ENCODE results near the gene CD300LB.
"Not testable (repeated sequence)": the region's sequence is repeated elsewhere in the genome, so short reads cannot be mapped to it uniquely, and the experiment has no call there.

The CD300LB gene

GRCh38 chr17:74531231-74531761 is at the start of gene CD300LB:
TSS of gene CD300LB (minus strand) at chr17:74531475. CDS start at chr17:74531350, 125 bp downstream.
- no peak for DNase-seq

DNA sequence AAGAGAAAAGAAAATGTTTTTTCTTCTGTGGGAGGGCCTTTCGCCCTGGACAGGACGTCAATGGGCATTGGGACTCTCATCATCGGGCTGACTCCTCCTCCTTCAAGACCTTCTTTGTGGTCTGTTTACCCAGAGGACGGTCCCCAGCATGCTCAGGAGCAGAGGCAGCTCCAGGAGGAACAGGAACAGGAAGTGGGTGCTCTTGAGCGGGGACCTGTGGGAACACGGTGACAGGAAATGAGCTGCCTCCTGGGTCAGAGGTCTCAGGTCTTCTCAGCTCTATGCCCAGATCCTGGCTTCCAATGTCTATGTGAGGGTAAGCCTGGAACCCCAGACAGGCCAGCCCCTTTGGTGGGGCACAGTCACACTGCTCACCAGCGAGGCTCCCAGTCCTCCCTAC is 48.6 kb upstream of the CD300LB start:
- no peak for DNase-seq

- no peak for DNase-seq
Measured at GRCh38 chr17:74578979-74579378, 47.7 kb upstream of the CD300LB start.

- DNase-seq, result no peak
Measured at GRCh38 chr17:74574489-74575142, 43.3 kb upstream of the CD300LB start.

DNA sequence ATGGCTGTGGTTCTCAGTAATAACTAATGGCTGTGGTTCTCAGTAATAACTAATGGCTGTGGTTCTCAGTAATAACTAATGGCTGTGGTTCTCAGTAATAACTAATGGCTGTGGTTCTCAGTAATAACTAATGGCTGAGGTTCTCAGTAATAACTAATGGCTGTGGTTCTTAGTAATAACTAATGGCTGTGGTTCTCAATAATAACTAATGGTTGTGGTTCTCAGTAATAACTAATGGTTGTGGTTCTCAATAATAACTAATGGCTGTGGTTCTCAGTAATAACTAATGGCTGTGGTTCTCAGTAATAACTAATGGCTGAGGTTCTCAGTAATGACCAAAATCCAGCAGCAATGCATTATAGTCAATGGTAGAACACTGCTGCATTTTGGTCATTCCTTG is 42.4 kb upstream of the CD300LB start:
- not testable (repeated sequence) for DNase-seq

- no peak for DNase-seq
Measured at GRCh38 chr17:74573169-74573568, 41.9 kb upstream of the CD300LB start.

GRCh38 chr17:74571621-74572270 is 40.5 kb upstream of the CD300LB start:
- DNase-seq, result no peak

DNA sequence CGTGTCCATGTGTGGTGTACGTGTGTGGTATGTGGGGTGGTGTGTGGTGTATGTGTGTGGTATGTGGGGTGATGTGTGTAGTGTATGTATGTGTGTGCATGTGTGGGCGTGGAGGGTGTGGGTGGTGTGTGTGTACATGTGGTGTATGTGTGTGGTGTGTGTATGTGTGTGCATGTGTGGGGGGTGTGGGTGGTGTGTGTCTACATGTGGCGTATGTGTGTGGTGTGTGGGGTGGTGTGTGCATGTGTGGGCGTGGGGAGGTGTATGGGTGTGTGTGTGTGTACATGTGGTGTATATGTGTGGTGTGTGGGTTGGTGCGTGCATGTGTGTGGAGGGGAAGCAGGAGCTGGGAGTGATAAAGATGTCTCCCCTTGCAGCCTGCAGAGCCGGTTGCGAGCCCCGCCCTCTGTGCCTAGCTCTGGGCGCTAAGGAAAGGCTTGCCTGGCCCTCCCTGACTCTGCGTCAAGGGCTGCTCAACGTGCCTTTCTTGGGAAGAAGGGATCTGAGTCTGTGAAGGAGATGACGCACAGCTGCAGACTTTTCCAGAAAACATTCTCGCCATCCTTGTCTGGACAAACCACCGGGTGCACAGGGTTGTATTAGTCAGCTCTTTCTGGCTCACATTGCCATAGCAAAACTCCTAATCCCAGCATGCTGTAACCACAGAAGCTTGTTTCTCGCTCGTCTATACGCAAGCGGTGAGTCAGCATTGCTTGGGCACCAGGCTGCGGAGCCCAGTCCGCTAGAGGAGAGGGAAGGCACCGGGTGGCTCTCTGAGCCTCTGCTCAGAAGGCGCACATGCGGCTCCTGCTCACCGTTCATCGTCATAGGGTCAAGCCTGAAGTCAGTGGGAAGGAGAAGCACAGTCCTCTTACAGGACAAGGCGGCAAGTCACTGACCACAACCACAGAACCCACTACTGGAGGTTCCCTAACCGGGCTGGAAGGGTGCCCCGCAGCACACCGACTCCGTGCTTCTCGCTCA is 38.0 kb upstream of the CD300LB start:
- DNase-seq, result no peak

DNA sequence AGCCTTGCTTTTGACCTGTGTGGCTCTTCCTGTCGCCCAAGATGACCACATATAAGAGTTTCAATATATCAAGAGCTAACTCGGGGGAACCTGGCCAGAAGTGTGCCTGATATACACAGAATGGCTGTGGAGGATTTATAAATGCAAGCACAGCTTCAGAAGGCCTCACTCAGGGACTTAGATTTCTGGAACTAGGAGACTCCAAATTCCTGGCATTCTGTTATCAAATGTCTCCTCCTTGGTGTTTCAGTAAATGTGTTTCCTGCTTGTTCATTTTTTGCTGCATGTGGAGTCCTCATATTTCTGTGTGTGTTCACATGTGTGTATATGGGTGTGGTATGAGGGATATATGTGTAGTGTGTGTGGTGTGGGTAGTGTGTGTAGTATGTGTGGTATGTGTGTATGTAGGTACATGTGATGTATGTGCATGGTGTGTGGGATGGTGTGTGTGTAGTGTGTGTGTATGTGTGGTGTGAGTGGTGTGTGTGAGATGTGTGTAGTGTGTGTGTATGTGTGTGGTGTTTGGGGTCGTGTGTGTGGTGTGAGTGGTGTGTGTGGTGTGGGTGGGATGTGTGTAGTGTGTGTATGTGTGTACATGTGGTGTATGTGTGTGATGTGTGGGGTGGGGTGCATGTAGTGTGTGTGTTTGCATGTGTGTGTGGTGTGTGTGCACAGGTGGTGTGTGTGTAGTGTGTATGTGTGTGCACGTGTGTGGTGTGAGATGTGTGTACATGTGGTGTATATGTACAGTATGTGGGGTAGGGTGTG is 37.0 kb upstream of the CD300LB start:
- no peak for DNase-seq

- no peak for DNase-seq
Measured at GRCh38 chr17:74567397-74567796, 36.1 kb upstream of the CD300LB start, which contains the start of gene CD300H. TSS of gene CD300H (minus strand) at chr17:74567509.

GRCh38 chr17:74566132-74566753 is 35.0 kb upstream of the CD300LB start:
- DNase-seq, result peak; percentile 11

DNA sequence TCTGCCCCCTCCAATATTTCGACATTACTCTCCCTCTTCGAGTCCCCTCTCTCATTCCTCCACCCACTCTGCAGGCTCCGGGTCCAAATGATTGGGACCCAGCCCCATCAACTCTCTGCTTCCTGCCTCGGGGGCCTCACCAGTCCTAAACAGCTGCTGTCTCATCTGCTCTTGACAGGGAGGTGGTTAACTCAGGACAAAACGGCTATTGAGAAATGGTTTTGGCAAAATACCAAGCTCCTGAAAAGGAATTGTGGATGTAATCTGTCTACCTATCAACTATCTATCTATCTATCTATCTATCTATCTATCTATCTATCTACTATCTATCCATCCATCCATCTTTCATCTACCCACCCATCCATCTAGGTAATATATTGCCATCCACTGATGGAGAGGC is 33.9 kb upstream of the CD300LB start:
- no peak for DNase-seq

- no peak for DNase-seq
Measured at GRCh38 chr17:74563358-74563757, 32.1 kb upstream of the CD300LB start.

DNA sequence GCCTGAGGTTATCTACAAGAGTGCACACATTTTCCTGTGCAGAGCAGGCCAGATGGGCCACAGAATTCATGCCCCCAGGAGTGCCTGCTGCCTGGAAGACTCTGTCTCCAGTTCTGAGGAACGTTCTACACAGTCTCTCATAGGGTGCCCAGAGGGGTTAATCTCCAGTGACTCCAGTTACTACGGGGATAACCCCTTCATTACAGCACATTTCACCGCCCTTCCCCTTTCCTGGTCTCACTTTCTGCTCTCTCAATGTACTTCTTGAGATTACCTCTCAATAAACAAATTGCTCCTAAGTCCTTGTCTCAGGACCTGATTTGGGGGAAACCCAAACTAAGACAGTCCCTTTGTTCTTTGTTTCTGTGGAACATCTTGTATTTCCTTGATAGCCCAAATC is 30.3 kb upstream of the CD300LB start:
- DNase-seq, result no peak

DNA sequence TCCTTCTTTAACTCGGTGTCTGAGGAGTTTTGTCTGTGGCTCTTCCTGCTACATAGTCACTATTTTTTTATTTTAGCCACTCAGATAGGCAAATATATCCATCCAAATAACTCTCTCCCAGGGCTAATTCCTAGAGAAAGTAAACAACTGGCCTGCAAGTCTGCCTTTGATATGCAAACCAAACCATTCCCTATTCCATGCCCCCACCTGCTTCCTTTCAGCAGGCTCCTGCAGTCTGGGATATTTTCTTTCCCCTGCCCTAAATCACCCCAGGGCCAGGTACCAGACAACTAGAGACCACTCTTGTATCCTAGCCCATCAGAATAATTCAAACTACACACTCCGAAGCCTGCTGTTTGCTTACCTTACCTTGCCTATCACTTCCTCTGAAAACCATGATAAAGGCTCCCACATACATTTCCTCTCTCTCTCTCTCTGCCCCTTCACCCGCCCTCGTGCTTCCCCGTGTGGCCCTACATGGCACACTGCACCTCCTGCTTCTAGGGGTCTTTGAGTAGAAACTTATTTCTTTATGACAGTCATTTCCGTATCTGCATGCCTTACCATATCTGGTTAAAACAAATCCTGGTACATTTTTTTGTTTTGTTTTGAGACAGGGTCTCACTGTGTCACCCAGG is 27.7 kb upstream of the CD300LB start:
- no peak for DNase-seq

DNA sequence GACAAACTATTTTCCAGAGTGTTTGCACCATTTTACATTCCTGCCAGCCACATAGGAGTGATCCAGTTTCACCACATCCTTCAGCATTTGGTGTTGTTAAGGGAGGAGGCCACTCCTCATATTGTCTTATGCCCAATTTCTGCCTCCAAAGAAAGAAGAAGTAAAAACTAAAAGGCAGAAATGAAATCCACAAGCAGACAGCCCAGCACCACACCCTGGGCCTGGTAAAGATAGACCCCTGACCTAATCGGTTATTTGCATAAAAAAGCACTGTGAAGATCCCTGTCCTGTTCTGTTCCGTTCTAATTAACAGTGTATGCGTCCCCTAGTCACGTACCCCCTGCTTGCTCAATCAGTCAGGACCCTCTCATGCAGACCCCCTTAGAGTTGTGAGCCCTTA is 27.1 kb upstream of the CD300LB start:
- not testable (repeated sequence) for DNase-seq

GRCh38 chr17:74555427-74555940 is 24.2 kb upstream of the CD300LB start:
- DNase-seq, result no peak

DNA sequence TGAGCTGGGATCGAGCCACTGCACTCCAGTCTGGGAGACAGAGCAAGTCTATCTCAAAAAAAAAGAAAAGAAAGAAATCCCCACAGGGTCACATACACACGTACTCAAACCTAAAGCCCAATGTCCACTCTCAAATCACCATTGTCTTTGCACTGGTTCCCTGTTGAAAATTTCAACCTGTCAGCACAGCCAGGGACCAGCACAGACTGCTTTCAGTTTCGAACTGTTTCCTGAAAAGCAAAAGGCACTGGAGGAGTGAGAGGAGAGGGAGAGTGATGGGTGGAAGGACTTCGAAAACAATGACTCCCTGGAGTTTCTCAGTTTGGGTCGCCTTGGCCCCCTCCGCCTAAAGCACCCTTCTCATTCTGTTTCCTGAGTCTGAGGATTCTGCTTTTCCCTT is 23.6 kb upstream of the CD300LB start:
- DNase-seq, result no peak

GRCh38 chr17:74552037-74552436 is 20.8 kb upstream of the CD300LB start:
- no peak for DNase-seq

GRCh38 chr17:74550602-74551001 is 19.3 kb upstream of the CD300LB start:
- no peak for DNase-seq

DNA sequence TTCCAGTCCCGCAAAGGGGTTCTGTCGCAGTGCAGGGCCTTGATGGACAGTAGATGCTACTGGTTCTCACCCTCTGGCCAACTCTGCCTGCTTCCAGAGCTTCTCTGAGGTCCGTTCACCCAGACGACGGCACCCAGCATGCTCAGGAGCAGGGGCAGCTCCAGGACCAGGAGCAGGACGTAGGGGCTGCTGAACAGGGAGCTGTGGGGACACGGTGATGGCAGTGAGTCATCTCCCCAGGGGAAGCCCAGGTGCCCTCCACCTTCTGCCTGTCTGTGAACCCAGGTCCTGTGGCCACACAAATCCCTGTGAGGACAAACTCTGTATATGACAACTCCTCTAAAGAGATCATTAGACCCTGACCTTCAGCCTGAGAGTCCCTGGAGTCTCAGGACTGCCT is 18.1 kb upstream of the CD300LB start:
- DNase-seq, result no peak

All from stimulated activated CD4-positive, alpha-beta T cell treated with anti-CD3 and anti-CD28 coated beads, Interleukin-12 subunit alpha, Interleukin-12 subunit beta, amount 100 ng/mL, for 4 hours (primary cell).